HCEC 1CT (cell line): ENCODE measurements around the gene TRPC3.

ENCODE experiments used
- DNase-seq: peaks from one replicate; pipeline ENCODE4 v3.0.0-alpha.2; 2017

The TRPC3 gene

DNA sequence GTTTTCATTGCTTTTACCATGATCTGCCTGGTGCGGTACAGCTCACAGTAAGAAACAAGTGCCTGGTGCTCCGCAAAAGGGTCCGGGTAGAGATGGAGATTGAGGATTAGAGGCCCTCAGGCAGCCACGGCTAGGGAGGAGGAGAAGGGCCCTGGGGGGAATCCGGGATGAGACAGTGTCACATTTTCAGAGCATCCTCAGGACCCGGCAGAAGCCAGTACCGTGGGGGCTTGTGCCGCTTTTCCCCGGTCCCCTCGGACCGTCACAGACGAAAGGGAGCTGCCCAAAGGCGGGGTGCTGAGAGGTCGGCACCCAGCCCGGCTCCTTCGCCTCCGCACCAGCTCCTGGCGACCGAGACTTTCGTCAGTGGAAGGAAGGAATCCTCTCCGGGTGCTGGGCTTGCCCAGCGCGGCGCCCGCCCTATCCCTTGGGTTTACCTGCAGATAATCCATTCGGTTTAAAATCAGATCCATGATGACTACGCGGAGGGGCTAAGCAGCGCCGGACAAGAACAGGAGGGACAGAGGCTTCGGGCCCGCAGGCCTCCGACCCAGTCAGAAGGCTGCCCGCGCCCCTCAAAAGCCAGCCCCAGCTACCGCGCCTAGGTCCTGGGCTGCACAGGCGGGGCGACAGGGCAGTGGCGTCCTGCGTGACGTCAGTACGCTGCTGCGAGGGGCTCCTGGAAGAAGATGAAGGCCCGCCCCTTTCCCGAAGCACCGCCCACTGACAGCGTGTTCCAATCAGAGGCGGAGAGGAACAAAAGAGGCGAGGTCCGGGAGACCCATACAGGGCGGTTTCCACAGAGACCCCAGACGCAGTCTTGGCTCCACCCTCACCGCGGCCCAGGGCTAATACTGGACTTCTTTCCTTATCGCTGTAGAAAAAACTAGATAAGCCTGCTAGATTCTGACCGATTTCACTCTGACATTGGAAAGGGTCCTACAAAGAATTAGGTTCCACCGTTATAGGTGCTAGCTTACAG lies 81.7 kb downstream of the TRPC3 start, which contains the start of gene BBS7:
Gene BBS7 (minus strand): TSS at position 634 of the 982 bp plus-strand sequence. CDS start 161 bp downstream, at position 473.
- peak; percentile 86 for DNase-seq

DNA sequence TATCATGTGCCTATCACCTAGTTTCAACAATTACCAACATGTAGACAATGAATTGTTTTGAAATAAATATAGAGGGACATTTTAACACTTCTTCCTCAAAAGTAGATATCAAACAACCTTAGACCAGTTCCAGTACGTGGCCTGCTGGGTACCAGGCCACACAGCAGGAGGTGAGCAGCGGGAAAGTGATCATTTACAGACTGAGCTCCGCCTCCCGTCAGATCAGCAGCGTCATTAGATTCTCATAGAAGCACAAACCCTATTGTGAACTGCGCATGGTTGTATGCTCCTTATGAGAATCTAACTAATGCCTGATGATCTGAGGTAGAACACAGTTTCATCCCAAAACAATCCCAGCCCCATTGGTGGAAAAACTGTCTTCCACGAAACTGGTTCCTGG lies 88.1 kb downstream of the TRPC3 start:
- DNase-seq, result no peak

DNA sequence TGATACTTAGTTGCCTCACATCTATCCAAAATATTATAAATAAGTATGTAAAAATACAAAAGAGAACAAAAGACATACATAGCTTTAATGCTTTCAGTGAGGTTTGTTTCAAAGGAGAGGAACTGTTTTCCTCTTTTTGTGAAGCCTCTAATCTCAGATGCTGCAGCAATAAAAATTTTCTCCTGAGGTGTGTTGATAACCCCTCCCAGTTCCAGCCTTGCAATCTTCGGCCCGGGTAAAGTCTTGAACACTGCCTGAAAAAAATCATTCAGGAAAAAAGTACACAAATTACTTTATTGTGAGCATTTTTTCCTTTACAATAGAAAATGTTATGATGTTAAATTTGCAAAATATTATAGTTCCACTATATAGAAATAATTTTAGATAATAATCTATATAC lies 90.4 kb downstream of the TRPC3 start:
- no peak for DNase-seq

DNA sequence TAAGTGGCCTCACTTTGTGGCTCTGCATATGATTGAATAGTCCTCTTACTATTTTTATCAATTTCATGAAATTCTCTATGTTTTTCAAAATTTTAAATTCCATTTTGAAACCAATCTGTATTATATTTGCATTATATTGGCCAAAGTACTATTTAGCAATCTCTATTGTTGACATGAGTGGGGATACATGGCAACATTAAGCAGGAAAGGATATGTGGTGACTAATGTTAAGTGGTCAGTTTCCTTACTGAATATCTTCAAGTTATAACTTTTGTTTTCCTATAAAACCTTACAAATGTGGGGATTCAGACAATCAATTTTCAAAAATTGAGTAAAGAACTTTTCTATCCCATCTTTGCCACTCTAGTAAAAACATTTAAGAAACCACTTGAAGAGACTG lies 91.7 kb downstream of the TRPC3 start:
- no peak for DNase-seq

DNA sequence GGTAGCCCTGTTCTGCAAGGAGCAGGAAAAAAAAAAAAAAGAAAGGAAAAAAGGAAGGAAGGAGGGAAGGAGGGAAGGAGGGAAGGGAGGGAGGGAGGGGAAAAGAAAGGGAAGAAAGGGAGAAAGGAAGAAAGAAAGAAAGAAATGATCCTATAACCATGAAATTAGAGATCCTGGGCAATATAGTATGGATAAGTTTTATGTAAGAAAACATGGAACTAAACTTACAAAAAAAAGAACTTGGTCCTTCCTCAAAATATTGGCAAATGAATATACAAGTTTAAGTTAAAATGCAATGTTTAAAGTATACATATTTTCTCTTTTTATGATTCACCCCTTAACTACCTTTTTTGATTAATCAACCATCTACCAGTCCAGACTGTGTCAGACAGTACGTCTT lies 100.5 kb downstream of the TRPC3 start:
- DNase-seq, result no peak

DNA sequence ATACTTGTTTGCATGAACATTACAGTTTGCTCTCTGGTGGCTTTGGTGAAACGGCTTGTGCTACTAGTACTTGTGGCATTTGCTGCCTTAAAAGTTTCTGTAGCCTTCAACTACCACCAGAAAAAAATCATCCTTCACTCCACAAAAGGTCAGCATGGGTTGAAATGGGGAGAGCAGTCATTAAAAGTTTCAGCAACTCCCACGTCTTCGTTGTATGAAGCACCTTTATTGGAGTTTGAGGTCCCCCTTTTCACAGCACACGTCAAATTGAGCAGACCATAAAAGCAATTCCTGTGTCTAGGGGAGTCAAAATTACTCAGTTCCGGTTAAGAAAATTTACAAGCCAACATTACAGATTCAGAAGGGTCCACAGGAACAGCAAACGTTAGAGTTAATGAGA lies 105.2 kb downstream of the TRPC3 start:
- DNase-seq, result no peak

DNA sequence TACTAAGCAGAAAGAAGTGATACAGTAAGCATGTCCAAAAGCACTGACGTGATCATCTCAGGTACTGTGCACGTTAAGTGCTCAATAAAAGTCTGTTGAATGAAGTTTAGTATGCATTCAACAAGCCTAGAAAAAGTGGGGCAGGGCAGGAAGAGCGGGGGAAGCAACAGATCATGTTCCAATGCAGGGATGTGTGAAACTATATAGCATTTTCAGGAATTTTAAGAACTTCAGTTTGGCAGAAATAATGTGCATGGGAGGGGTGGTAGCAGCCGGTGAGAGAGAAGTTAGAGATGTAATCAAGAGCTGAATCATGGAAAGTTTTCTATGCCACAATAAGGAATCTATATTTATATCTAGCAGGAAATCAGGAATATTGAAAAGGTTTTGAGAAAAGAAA lies 109.0 kb downstream of the TRPC3 start:
- DNase-seq, result no peak

DNA sequence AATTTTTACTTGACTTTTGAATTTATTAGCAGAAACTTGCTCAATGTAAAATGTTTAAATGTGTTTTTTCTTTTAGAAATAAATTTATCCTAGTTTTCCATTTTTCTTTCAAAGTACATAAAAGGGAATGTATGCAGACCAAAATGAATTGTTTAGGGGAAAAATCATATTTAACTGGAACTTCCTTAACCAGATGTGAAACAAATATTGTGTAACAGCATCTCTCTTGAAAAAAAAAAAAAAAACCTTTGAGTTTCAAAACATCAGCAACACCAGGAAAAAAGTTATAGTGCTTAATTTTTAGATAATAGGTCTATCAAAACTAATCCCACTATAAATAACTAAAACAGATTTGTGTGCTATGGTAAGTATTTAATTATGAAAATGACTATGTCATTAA lies 113.7 kb downstream of the TRPC3 start:
- no peak for DNase-seq

DNA sequence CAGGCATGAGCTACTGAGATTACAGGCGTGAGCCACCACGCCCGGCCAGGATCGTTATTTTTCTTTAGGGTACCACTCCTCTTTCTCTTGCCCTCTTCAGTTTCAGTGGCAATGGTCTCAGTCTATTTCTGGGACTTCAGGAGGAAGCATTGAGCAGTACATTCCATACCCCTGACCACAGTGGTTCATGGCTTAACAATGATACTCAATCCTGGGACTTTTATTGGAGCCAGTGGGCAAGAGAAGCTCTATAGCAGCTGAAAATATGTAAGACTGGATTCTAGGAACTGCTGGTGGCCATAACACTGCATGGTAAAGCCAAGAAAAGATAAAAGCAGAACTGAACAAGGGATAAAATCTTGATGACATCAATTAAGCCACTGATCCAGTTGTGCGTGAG lies 122.3 kb downstream of the TRPC3 start:
- DNase-seq, result no peak
